ENCODE measurements around the gene TDRD1. TPM values are rescaled to one million over a fixed set of nuclear protein-coding genes. Genes with fewer than 3 reads are reported as not detected.
A peak's percentile ranks its signal among the peaks of the same experiment; 100 is the strongest.

Gene TDRD1
- total and polyA plus RNA-seq, 10 of the 15 experiments (the other 5 are each of a cell fraction or from before 2014, with no cell fraction given) = 0.03 to 0.04 TPM; not detected in 8

DNA sequence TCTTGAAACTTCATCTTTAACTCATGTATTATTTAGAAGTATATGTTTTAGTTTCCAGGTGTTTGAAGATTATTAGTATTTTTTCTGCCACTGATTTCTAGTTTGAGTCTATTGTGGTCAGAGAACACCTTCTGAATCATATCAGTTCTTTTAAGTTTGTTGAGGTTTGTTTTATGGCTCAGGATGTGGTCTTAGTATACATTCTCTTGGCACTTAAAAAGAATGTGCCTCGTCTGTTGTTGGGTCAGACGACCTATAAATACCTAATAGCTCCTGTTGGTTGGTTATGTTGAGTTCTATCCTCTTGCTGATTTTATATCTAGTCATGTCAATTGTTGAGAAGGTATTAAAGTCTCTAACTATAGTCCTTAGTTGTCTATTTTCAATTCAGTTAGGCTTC, 15.9 kb downstream of the TDRD1 start (continued):
- TF ChIP-seq, protein P1, sequence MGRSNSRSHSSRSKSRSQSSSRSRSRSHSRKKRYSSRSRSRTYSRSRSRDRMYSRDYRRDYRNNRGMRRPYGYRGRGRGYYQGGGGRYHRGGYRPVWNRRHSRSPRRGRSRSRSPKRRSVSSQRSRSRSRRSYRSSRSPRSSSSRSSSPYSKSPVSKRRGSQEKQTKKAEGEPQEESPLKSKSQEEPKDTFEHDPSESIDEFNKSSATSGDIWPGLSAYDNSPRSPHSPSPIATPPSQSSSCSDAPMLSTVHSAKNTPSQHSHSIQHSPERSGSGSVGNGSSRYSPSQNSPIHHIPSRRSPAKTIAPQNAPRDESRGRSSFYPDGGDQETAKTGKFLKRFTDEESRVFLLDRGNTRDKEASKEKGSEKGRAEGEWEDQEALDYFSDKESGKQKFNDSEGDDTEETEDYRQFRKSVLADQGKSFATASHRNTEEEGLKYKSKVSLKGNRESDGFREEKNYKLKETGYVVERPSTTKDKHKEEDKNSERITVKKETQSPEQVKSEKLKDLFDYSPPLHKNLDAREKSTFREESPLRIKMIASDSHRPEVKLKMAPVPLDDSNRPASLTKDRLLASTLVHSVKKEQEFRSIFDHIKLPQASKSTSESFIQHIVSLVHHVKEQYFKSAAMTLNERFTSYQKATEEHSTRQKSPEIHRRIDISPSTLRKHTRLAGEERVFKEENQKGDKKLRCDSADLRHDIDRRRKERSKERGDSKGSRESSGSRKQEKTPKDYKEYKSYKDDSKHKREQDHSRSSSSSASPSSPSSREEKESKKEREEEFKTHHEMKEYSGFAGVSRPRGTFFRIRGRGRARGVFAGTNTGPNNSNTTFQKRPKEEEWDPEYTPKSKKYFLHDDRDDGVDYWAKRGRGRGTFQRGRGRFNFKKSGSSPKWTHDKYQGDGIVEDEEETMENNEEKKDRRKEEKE (IDR thresholded peaks at IDR 0.05) = no peak
- TF ChIP-seq ATF7 (IDR thresholded peaks at IDR 0.05; ENCODE audit: low read depth) (no peak), IRF4 (IDR thresholded peaks at IDR 0.05; ENCODE audit: low read depth, low read length) (0 out of 2 replicates have a peak, but pooled peaks have one; percentile 18), SMAD5 (IDR thresholded peaks at IDR 0.05; ENCODE audit: low read depth) (no peak), YY1 (IDR thresholded peaks at IDR 0.05; ENCODE audit: low read depth, low read length) (no peak), MEF2A (IDR thresholded peaks at IDR 0.05; ENCODE audit: insufficient read depth, low read depth, low read length) (peak; percentile 90), BHLHE40 (IDR thresholded peaks at IDR 0.05; ENCODE audit: borderline replicate concordance in 1 of 2, low read depth in 2 of 2, low read length in 1 of 2) (no peak), CBX5 (IDR thresholded peaks at IDR 0.05; ENCODE audit: low read depth) (peak; percentile 73; the same call in 1 of the 2 replicates), KDM1A (IDR thresholded peaks at IDR 0.05; ENCODE audit: borderline replicate concordance) (no peak), FOXM1 (IDR thresholded peaks at IDR 0.05; ENCODE audit: low read depth, low read length) (peak; percentile 79), GATAD2B (conservative IDR thresholded peaks at IDR 0.05; ENCODE audit: low read depth) (no peak)
- TF ChIP-seq, protein P2, sequence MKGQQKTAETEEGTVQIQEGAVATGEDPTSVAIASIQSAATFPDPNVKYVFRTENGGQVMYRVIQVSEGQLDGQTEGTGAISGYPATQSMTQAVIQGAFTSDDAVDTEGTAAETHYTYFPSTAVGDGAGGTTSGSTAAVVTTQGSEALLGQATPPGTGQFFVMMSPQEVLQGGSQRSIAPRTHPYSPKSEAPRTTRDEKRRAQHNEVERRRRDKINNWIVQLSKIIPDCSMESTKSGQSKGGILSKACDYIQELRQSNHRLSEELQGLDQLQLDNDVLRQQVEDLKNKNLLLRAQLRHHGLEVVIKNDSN (IDR thresholded peaks at IDR 0.05; ENCODE audit: borderline replicate concordance, extremely low read length, insufficient read depth, low read depth, low read length) = no peak
- TF ChIP-seq, protein P3, sequence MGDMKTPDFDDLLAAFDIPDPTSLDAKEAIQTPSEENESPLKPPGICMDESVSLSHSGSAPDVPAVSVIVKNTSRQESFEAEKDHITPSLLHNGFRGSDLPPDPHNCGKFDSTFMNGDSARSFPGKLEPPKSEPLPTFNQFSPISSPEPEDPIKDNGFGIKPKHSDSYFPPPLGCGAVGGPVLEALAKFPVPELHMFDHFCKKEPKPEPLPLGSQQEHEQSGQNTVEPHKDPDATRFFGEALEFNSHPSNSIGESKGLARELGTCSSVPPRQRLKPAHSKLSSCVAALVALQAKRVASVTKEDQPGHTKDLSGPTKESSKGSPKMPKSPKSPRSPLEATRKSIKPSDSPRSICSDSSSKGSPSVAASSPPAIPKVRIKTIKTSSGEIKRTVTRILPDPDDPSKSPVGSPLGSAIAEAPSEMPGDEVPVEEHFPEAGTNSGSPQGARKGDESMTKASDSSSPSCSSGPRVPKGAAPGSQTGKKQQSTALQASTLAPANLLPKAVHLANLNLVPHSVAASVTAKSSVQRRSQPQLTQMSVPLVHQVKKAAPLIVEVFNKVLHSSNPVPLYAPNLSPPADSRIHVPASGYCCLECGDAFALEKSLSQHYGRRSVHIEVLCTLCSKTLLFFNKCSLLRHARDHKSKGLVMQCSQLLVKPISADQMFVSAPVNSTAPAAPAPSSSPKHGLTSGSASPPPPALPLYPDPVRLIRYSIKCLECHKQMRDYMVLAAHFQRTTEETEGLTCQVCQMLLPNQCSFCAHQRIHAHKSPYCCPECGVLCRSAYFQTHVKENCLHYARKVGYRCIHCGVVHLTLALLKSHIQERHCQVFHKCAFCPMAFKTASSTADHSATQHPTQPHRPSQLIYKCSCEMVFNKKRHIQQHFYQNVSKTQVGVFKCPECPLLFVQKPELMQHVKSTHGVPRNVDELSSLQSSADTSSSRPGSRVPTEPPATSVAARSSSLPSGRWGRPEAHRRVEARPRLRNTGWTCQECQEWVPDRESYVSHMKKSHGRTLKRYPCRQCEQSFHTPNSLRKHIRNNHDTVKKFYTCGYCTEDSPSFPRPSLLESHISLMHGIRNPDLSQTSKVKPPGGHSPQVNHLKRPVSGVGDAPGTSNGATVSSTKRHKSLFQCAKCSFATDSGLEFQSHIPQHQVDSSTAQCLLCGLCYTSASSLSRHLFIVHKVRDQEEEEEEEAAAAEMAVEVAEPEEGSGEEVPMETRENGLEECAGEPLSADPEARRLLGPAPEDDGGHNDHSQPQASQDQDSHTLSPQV (IDR thresholded peaks at IDR 0.05) = no peak
- TF ChIP-seq, protein P4, sequence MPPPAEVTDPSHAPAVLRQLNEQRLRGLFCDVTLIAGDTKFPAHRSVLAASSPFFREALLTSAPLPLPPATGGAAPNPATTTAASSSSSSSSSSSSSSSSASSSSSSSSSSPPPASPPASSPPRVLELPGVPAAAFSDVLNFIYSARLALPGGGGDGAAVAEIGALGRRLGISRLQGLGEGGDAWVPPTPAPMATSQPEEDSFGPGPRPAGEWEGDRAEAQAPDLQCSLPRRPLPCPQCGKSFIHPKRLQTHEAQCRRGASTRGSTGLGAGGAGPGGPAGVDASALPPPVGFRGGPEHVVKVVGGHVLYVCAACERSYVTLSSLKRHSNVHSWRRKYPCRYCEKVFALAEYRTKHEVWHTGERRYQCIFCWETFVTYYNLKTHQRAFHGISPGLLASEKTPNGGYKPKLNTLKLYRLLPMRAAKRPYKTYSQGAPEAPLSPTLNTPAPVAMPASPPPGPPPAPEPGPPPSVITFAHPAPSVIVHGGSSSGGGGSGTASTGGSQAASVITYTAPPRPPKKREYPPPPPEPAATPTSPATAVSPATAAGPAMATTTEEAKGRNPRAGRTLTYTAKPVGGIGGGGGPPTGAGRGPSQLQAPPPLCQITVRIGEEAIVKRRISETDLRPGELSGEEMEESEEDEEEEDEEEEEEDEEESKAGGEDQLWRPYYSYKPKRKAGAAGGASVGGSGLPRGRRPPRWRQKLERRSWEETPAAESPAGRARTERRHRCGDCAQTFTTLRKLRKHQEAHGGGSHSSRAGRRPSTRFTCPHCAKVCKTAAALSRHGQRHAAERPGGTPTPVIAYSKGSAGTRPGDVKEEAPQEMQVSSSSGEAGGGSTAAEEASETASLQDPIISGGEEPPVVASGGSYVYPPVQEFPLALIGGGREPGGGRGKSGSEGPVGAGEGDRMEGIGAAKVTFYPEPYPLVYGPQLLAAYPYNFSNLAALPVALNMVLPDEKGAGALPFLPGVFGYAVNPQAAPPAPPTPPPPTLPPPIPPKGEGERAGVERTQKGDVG (CRISPR knock-in tag; IDR thresholded peaks at IDR 0.05) = no peak
- TF ChIP-seq, protein P5, sequence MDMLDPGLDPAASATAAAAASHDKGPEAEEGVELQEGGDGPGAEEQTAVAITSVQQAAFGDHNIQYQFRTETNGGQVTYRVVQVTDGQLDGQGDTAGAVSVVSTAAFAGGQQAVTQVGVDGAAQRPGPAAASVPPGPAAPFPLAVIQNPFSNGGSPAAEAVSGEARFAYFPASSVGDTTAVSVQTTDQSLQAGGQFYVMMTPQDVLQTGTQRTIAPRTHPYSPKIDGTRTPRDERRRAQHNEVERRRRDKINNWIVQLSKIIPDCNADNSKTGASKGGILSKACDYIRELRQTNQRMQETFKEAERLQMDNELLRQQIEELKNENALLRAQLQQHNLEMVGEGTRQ (IDR thresholded peaks at IDR 0.05; ENCODE audit: borderline replicate concordance, low read depth, low read length) = no peak
- TF ChIP-seq, protein P6, sequence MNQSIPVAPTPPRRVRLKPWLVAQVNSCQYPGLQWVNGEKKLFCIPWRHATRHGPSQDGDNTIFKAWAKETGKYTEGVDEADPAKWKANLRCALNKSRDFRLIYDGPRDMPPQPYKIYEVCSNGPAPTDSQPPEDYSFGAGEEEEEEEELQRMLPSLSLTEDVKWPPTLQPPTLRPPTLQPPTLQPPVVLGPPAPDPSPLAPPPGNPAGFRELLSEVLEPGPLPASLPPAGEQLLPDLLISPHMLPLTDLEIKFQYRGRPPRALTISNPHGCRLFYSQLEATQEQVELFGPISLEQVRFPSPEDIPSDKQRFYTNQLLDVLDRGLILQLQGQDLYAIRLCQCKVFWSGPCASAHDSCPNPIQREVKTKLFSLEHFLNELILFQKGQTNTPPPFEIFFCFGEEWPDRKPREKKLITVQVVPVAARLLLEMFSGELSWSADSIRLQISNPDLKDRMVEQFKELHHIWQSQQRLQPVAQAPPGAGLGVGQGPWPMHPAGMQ (IDR thresholded peaks at IDR 0.05; ENCODE audit: borderline replicate concordance) = no peak
